Lung microvascular endothelial cell (primary cell): Measurements from ENCODE around the gene NSRP1. TPM values are rescaled to one million over a fixed set of nuclear protein-coding genes. Genes with fewer than 3 reads are reported as not detected.

Experiments used
- total RNA-seq: library from RNA; depleted of rRNA; stranded (reverse); fragments of >200 nt; gene quantifications from 2 replicates; pipeline ENCODE4 v1.2.1, GENCODE V29; 2014

NSRP1 gene
- total RNA-seq, 1 donor from 2014 or later = 12.5 TPM

Other genes starting within 250 kb of the NSRP1 start
- 10.7 and 11.6 TPM in 2 replicates for gene SSH2, start 186.6 kb upstream of the NSRP1 start, total RNA-seq
- gene EFCAB5, start 175.2 kb upstream of the NSRP1 start, total RNA-seq = under 0.01 and 0.40 TPM in 2 replicates
- gene SLC6A4, start 118.9 kb downstream of the NSRP1 start, total RNA-seq = 2.6 and 5.0 TPM in 2 replicates
- gene BLMH, start 175.1 kb downstream of the NSRP1 start, total RNA-seq = 33.1 and 41.2 TPM in 2 replicates
- gene TMIGD1, start 217.2 kb downstream of the NSRP1 start, total RNA-seq = not detected in 2 replicates